Neural crest cell (in vitro differentiated cells): ENCODE data around the gene CDC42BPG. TPM values are rescaled to one million over a fixed set of nuclear protein-coding genes. Genes with fewer than 3 reads are reported as not detected.

Experiments used
- DNase-seq: peaks from one replicate; pipeline ENCODE4 v3.0.0; 2021; ENCODE audit warnings: low read depth, mixed read lengths, low spot score
- H3K27ac Mint-ChIP-seq: one replicate; pipeline ENCODE4 v1.8.0; 2021; ENCODE audit warnings: mild to moderate bottlenecking, mixed read lengths; ENCODE audit not compliant: unreplicated experiment
- H3K27me3 Mint-ChIP-seq: 2 replicates; pipeline ENCODE4 v1.8.0; 2021; ENCODE audit warnings: low read depth, mild to moderate bottlenecking, mixed read lengths
- H3K36me3 Mint-ChIP-seq: 2 replicates; pipeline ENCODE4 v1.8.0; 2021; ENCODE audit warnings: low read depth, mild to moderate bottlenecking, mixed read lengths
- H3K4me1 Mint-ChIP-seq: 2 replicates; pipeline ENCODE4 v1.8.0; 2021; ENCODE audit warnings: mixed read lengths
- H3K4me3 Mint-ChIP-seq: one replicate; pipeline ENCODE4 v1.8.0; 2021; ENCODE audit warnings: mild to moderate bottlenecking, mixed read lengths
- H3K9me3 Mint-ChIP-seq: 2 replicates; pipeline ENCODE4 v1.8.0; 2021; ENCODE audit warnings: mixed read lengths
- CTCF ChIP-seq: fragments of 200-600 bp; sonication (generic); conservative IDR thresholded peaks from 2 replicates; pipeline ENCODE4 v1.5.0; 2021; ENCODE audit warnings: antibody characterized with exemption, mild to moderate bottlenecking
- total RNA-seq: library from RNA; stranded (reverse); gene quantifications from 2 replicates; pipeline ENCODE4 v1.2.1, GENCODE V29; 2021

CDC42BPG gene
- total RNA-seq, 1 donor from 2014 or later = 3.5 TPM

- Mint-ChIP-seq H3K27ac (peak overlapping the region; percentile 67), H3K4me1 (peaks cover 10% of the 10 kb centered on the region), H3K4me3 (no peak overlapping the region), H3K36me3 (no peaks in the 10 kb centered on the region), H3K27me3 (no peaks in the 10 kb centered on the region), H3K9me3 (no peaks in the 10 kb centered on the region)
- no peak for DNase-seq
- TF ChIP-seq CTCF = no peak
These were observed 46.9 kb upstream of the CDC42BPG start for GRCh38 chr11:64891215-64891848.

- Mint-ChIP-seq H3K9me3 (no peaks in the 10 kb centered on the region), H3K27ac (no peak overlapping the region), H3K4me1 (peaks cover 14% of the 10 kb centered on the region), H3K27me3 (no peaks in the 10 kb centered on the region), H3K36me3 (no peaks in the 10 kb centered on the region), H3K4me3 (no peak overlapping the region)
- TF ChIP-seq CTCF = no peak
- no peak for DNase-seq
These were observed 46.1 kb upstream of the CDC42BPG start for GRCh38 chr11:64890522-64890939.

- no peaks in the 10 kb centered on the region for H3K27me3 Mint-ChIP-seq
- H3K27ac Mint-ChIP-seq = peak overlapping the region; percentile 19
- H3K9me3 Mint-ChIP-seq = no peaks in the 10 kb centered on the region
- H3K4me1 Mint-ChIP-seq = peaks cover 15% of the 10 kb centered on the region
- H3K36me3 Mint-ChIP-seq = no peaks in the 10 kb centered on the region
- no peak for TF ChIP-seq CTCF
- no peak overlapping the region for H3K4me3 Mint-ChIP-seq
- no peak for DNase-seq
These were observed 44.5 kb upstream of the CDC42BPG start for GRCh38 chr11:64888729-64889511.

- peaks cover 15% of the 10 kb centered on the region for H3K4me1 Mint-ChIP-seq
- DNase-seq = no peak
- no peaks in the 10 kb centered on the region for H3K9me3 Mint-ChIP-seq
- H3K27ac Mint-ChIP-seq = peak overlapping the region; percentile 12
- no peak for TF ChIP-seq CTCF
- H3K27me3 Mint-ChIP-seq = no peaks in the 10 kb centered on the region
- H3K4me3 Mint-ChIP-seq = peak overlapping the region; percentile 62
- no peaks in the 10 kb centered on the region for H3K36me3 Mint-ChIP-seq
These were observed 43.9 kb upstream of the CDC42BPG start for GRCh38 chr11:64888406-64888728.

- no peaks in the 10 kb centered on the region for H3K27me3 Mint-ChIP-seq
- TF ChIP-seq CTCF = peak; percentile 99
- peaks cover 15% of the 10 kb centered on the region for H3K4me1 Mint-ChIP-seq
- DNase-seq = peak; percentile 80
- peak overlapping the region; percentile 90 for H3K27ac Mint-ChIP-seq
- H3K36me3 Mint-ChIP-seq = no peaks in the 10 kb centered on the region
- no peaks in the 10 kb centered on the region for H3K9me3 Mint-ChIP-seq
- H3K4me3 Mint-ChIP-seq = peak overlapping the region; percentile 62
These were observed 43.4 kb upstream of the CDC42BPG start for GRCh38 chr11:64887757-64888405.
